Uterus (tissue), 2 donors: ENCODE results near the gene VAC14.

ENCODE experiments used
- CTCF ChIP-seq, 4 experiments: fragments of 200-600 bp in 2 of 4; fragments of 450-650 bp in 2 of 4; sonication (generic) in 2 of 4; IDR thresholded peaks; one replicate each; pipeline ENCODE4 v1.5.1; 2016 to 2019; ENCODE audit warnings: antibody characterized with exemption in 4 of 4, mild to moderate bottlenecking in 2 of 4, moderate library complexity in 1 of 4
- POLR2A ChIP-seq, 2 donors: fragments of 450-650 bp; IDR thresholded peaks; one replicate each; pipeline ENCODE4 v1.6.1; 2016; ENCODE audit warnings: antibody characterized with exemption in 2 of 2, mild to moderate bottlenecking in 1 of 2, moderate library complexity in 1 of 2

GRCh38 chr16:70725024-70725911 is 75.7 kb downstream of the VAC14 start:
- TF ChIP-seq CTCF (IDR thresholded peaks at IDR 0.05) = no peak
- TF ChIP-seq POLR2A (IDR thresholded peaks at IDR 0.05) = no peak
